ENCODE measurements around the gene BACH2. TPM values are rescaled to one million over a fixed set of nuclear protein-coding genes. Genes with fewer than 3 reads are reported as not detected.
A peak's percentile ranks its signal among the peaks of the same experiment; 100 is the strongest.

The BACH2 gene
- polyA plus RNA-seq, 1 experiment, result 2.2 TPM

- Histone ChIP-seq H3K27ac (ENCODE audit: low read depth, low read length) (no peak overlapping the region), H3K9me3 (ENCODE audit: control insufficient read depth, insufficient read depth, low read length) (peaks cover 10% of the 10 kb centered on the region), H3K27me3 (ENCODE audit: control insufficient read depth, insufficient read depth, low read length) (no peaks in the 10 kb centered on the region), H3K4me3 (ENCODE audit: low read depth, low read length) (no peak overlapping the region)
- ChIA-PET CTCF (no interaction called here), POLR2A (no interaction called here)
- DNase-seq (ENCODE audit: low read depth, low spot score), result no peak
- no peak for TF ChIP-seq CTCF (IDR thresholded peaks at IDR 0.05; ENCODE audit: low read depth, low read length)
Observed at GRCh38 chr6:90049295-90049694, 247.3 kb downstream of the BACH2 start.

- ChIA-PET POLR2A (no interaction called here), CTCF (no interaction called here)
- no peak for DNase-seq (ENCODE audit: low read depth, low spot score)
- Histone ChIP-seq H3K4me3 (ENCODE audit: low read depth, low read length) (no peak overlapping the region), H3K27me3 (ENCODE audit: control insufficient read depth, insufficient read depth, low read length) (no peaks in the 10 kb centered on the region), H3K9me3 (ENCODE audit: control insufficient read depth, insufficient read depth, low read length) (peaks cover 3% of the 10 kb centered on the region), H3K27ac (ENCODE audit: low read depth, low read length) (no peak overlapping the region)
- TF ChIP-seq CTCF (IDR thresholded peaks at IDR 0.05; ENCODE audit: low read depth, low read length), result no peak
Observed at GRCh38 chr6:90048206-90048967, 248.3 kb downstream of the BACH2 start.

- CTCF ChIA-PET, result interaction anchor here (1.2 kb wide), 1 partner anchor 347 kb away, joined by 3 read pairs; no protein-coding TSS in a partner anchor
- no peak for DNase-seq (ENCODE audit: low read depth, low spot score)
- no peak for TF ChIP-seq CTCF (IDR thresholded peaks at IDR 0.05; ENCODE audit: low read depth, low read length)
- POLR2A ChIA-PET, result no interaction called here
- no peaks in the 10 kb centered on the region for H3K27me3 ChIP-seq (ENCODE audit: control insufficient read depth, insufficient read depth, low read length)
- no peak overlapping the region for H3K27ac ChIP-seq (ENCODE audit: low read depth, low read length)
- H3K9me3 ChIP-seq (ENCODE audit: control insufficient read depth, insufficient read depth, low read length), result no peaks in the 10 kb centered on the region
- H3K4me3 ChIP-seq (ENCODE audit: low read depth, low read length), result no peak overlapping the region
Observed at GRCh38 chr6:90045535-90045934, 251.1 kb downstream of the BACH2 start.

- H3K9me3 ChIP-seq (ENCODE audit: control insufficient read depth, insufficient read depth, low read length), result no peaks in the 10 kb centered on the region
- DNase-seq (ENCODE audit: low read depth, low spot score), result no peak
- TF ChIP-seq CTCF (IDR thresholded peaks at IDR 0.05; ENCODE audit: low read depth, low read length), result no peak
- H3K27me3 ChIP-seq (ENCODE audit: control insufficient read depth, insufficient read depth, low read length), result no peaks in the 10 kb centered on the region
- CTCF ChIA-PET, result interaction anchor here (1.2 kb wide), 1 partner anchor 348 kb away, joined by 3 read pairs; no protein-coding TSS in a partner anchor
- peak overlapping the region; percentile 21 for H3K27ac ChIP-seq (ENCODE audit: low read depth, low read length)
- POLR2A ChIA-PET, result interaction anchor here (0.6 kb wide), 1 partner anchor 183 kb away, joined by 3 read pairs; no protein-coding TSS in a partner anchor
- H3K4me3 ChIP-seq (ENCODE audit: low read depth, low read length), result no peak overlapping the region
Observed at GRCh38 chr6:90044833-90045381, 251.7 kb downstream of the BACH2 start.

GRCh38 chr6:90044182-90044832 lies 252.3 kb downstream of the BACH2 start:
- CTCF ChIA-PET, result no interaction called here
- no peaks in the 10 kb centered on the region for H3K9me3 ChIP-seq (ENCODE audit: control insufficient read depth, insufficient read depth, low read length)
- no peak overlapping the region for H3K4me3 ChIP-seq (ENCODE audit: low read depth, low read length)
- H3K27me3 ChIP-seq (ENCODE audit: control insufficient read depth, insufficient read depth, low read length), result no peaks in the 10 kb centered on the region
- POLR2A ChIA-PET, result no interaction called here
- H3K27ac ChIP-seq (ENCODE audit: low read depth, low read length), result peak overlapping the region; percentile 21
- DNase-seq (ENCODE audit: low read depth, low spot score), result no peak
- no peak for TF ChIP-seq CTCF (IDR thresholded peaks at IDR 0.05; ENCODE audit: low read depth, low read length)

All from AG04450 (cell line).